Adrenal gland (tissue), 12 donors: ENCODE data around the gene F11. TPM values are rescaled to one million over a fixed set of nuclear protein-coding genes. Genes with fewer than 3 reads are reported as not detected.

Experiments used
- DNase-seq, 7 donors: peaks; one replicate each; pipeline ENCODE4 v3.0.0-alpha.2; 2019 to 2020
- H3K27ac ChIP-seq, 5 donors: fragments of 200-600 bp; sonication (generic) in 4 of 5; 1 replicate in 3 of 5; 2 replicates in 2 of 5; pipeline versions ENCODE4 v1.5.1 to v1.8.0; 2016 to 2020; ENCODE audit warnings: mild to moderate bottlenecking in 1 of 5
- H3K27me3 ChIP-seq: fragments of 200-600 bp; 2 replicates; pipeline ENCODE4 v1.8.0; 2021
- H3K36me3 ChIP-seq, 2 donors: fragments of 200-600 bp; replicated peaks in 1 of 2; 1 replicate in 1 of 2; 2 replicates in 1 of 2; pipeline versions ENCODE4 v1.5.1 to v1.8.0; 2018 to 2022
- H3K4me1 ChIP-seq, 2 donors: fragments of 200-600 bp; replicated peaks in 1 of 2; 1 replicate in 1 of 2; 2 replicates in 1 of 2; pipeline versions ENCODE4 v1.5.1 to v1.8.0; 2018 to 2021
- H3K4me3 ChIP-seq, 4 donors: fragments of 200-600 bp; sonication (generic) in 3 of 4; one replicate each; pipeline ENCODE4 v1.5.1; 2016 to 2018
- H3K9me3 ChIP-seq, 3 donors: fragments of 200-600 bp; sonication (generic) in 1 of 3; replicated peaks in 1 of 3; 1 replicate in 2 of 3; 2 replicates in 1 of 3; pipeline versions ENCODE4 v1.5.1 to v1.8.0; 2016 to 2021
- POLR2A ChIP-seq, 2 donors: fragments of 450-650 bp; IDR thresholded peaks; one replicate each; pipeline ENCODE4 v1.6.1; 2017; ENCODE audit warnings: antibody characterized with exemption in 2 of 2, mild to moderate bottlenecking in 2 of 2, moderate library complexity in 1 of 2
- WGBS, 4 donors: extraction: QIAGEN DNeasy Blood & Tissue Kit in 2 of 4; methylation state at CpG; one replicate each; pipeline versions ENCODE4 v1.1.5 to v1.1.7; 2013 to 2017; 5-methylcytosine and 5-hydroxymethylcytosine counted together
- intact Hi-C, 2 donors: fragments of 100-400 bp; cut with DNase I; formaldehyde crosslinking; loops; one replicate each; pipeline versions ENCODE4 v1.14.1 to v1.15.0; 2022 to 2023
- polyA plus RNA-seq, 3 donors: library from polyadenylated mRNA; stranded (reverse); fragments of 200-250 nt in 2 of 3; fragments of 350-450 nt in 1 of 3; fragmentation: Illumina TruSeq in 1 of 3; extraction: RNeasy Lipid Tissue Mini Kit (QIAGEN cat#74804) in 1 of 3; gene quantifications; one replicate each; pipeline ENCODE4 v1.2.3, GENCODE V29; 2013 to 2014
- total RNA-seq, 9 donors: library from RNA; depleted of rRNA in 4 of 9; stranded (reverse); fragments of >200 nt in 4 of 9; fragments of 120-200 nt in 1 of 9; fragmentation: NEBNext Ultra II Directional in 1 of 9; extraction: Animal tissue kit (Norgen Biotek cat#: 25700) in 1 of 9; gene quantifications; one replicate each; pipeline versions ENCODE4 v1.1.0 to v1.2.4, GENCODE V29; 2013 to 2023
- TF ChIP-seq, protein P1 (sequence below), 6 experiments: fragments of 450-650 bp in 4 of 6; fragments of 200-600 bp in 2 of 6; sonication (generic) in 1 of 6; IDR thresholded peaks; 1 replicate in 5 of 6; 2 replicates in 1 of 6; pipeline versions ENCODE4 v1.5.1 to v1.8.0; 2016 to 2021; ENCODE audit warnings: antibody characterized with exemption in 6 of 6, mild to moderate bottlenecking in 2 of 6, moderate library complexity in 1 of 6
- donor health status: healthy with polysubstance abuse.
- donor health status: Bipolar disorder and iron deficiency.
- donor health status: DM: yes; HTN: yes; CAD: no.
- donor health status: DM: no; HTN: no; CAD: no.
- donor health status: DM: no; HTN: no; CAD: no.
- donor health status: DM: yes; HTN: yes; CAD: no.

F11 gene
- total and polyA plus RNA-seq, 12 donors = 0.07 to 0.19 (median 0.14) TPM; not detected in 8

DNA sequence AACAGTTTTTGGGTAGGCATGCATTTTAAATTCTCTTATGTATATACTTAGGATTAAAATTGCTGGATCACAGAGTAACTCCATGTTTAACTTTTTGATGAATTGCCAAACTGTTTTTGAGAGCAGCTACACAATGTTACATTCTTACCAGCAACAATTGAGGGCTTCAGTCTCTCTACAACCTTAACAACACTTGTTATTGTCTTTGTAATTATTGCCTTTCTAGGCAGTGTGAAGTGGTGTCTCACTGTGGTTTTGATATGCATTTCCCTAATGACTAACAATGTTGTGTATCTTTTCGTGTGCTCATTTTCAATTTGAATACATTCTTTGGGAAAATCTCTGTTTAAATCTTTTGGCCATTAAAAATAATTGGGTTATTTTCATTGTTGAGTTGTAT, 17.3 kb upstream of the F11 start:
- TF ChIP-seq, protein P1, sequence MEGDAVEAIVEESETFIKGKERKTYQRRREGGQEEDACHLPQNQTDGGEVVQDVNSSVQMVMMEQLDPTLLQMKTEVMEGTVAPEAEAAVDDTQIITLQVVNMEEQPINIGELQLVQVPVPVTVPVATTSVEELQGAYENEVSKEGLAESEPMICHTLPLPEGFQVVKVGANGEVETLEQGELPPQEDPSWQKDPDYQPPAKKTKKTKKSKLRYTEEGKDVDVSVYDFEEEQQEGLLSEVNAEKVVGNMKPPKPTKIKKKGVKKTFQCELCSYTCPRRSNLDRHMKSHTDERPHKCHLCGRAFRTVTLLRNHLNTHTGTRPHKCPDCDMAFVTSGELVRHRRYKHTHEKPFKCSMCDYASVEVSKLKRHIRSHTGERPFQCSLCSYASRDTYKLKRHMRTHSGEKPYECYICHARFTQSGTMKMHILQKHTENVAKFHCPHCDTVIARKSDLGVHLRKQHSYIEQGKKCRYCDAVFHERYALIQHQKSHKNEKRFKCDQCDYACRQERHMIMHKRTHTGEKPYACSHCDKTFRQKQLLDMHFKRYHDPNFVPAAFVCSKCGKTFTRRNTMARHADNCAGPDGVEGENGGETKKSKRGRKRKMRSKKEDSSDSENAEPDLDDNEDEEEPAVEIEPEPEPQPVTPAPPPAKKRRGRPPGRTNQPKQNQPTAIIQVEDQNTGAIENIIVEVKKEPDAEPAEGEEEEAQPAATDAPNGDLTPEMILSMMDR (IDR thresholded peaks at IDR 0.05) = no peak
- TF ChIP-seq POLR2A (IDR thresholded peaks at IDR 0.05) = no peak
- H3K36me3 ChIP-seq = no peaks in the 10 kb centered on the region
- intact Hi-C loops = no loop called here
- H3K4me1 ChIP-seq = no peaks in the 10 kb centered on the region
- H3K4me3 ChIP-seq = no peak overlapping the region
- DNase-seq = no peak
- WGBS, 4 donors = 71 to 91% (median 85%) methylated on average over 1 of the region's 1 CpG
- H3K9me3 ChIP-seq = no peaks in the 10 kb centered on the region
- no peaks in the 10 kb centered on the region for H3K27me3 ChIP-seq
- no peak overlapping the region for H3K27ac ChIP-seq

DNA sequence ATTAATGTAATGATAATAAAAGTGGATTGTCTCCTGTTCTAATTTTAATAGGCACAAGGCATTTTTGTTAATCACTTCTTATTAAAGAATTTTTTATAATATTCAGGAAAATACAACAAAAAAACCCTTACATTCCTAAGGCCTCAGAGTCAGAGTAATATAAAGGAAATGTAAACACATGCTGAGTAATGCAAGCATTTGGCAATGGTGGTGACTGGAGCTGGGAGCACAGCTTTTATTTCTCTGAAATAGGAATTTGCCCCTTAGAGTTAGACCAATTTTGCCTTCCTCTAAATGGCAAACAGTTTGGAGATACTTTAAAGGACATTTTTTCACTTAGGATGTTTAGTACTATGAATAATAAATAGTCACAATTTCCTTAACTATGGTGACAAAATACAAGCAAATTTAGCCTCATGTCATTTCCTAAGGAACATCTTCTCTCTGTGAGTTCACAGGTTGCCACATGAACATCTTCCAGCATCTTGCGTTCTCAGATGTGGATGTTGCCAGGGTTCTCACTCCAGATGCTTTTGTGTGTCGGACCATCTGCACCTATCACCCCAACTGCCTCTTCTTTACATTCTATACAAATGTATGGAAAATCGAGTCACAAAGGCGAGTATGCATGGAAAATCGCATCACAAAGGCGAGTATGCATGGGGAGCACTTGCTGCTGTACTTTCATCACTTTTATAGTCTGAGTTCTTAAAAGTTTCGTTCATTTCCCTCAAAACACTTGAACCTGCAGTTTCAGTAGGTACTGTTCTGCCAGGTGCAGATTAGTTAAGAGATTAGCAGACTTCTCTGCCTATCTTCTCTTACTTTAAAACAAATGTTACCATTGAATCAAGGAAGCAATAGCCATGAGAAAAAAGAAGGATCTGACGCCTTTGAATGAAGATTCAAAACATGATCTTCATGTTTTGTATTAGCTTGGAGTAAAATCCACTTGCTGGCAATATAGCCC, 15.9 kb upstream of the F11 start:
- no peak for DNase-seq
- TF ChIP-seq, protein P1 (IDR thresholded peaks at IDR 0.05) = no peak
- TF ChIP-seq POLR2A (IDR thresholded peaks at IDR 0.05) = no peak
- Histone ChIP-seq H3K4me1 (no peaks in the 10 kb centered on the region), H3K36me3 (no peaks in the 10 kb centered on the region), H3K27me3 (no peaks in the 10 kb centered on the region), H3K27ac (no peak overlapping the region), H3K4me3 (no peak overlapping the region), H3K9me3 (no peaks in the 10 kb centered on the region)
- intact Hi-C loops = no loop called here
- 61 to 82% (median 70%) methylated on average over 8 of the region's 8 CpGs for WGBS, 4 donors

DNA sequence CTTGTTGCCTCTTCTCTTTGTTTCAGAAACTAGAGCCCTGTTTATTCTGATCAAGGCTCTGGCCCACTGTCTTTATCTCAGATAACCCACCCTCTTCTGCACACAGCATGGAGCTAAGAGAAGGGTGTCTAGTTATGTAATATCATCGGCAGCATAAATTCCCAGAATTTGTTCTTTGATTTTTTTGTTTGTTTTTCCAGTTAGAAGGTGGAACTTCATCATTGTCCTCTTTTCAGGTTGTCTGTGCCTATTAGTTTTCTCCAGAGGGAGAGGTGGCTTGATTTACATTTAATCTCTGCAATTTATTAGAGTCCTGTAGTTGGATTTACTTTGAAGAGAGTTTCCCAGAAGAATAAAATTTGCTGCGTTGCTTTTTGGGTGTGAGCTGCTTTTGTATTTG, 15.2 kb upstream of the F11 start:
- Histone ChIP-seq H3K4me1 (no peaks in the 10 kb centered on the region), H3K27me3 (no peaks in the 10 kb centered on the region), H3K27ac (no peak overlapping the region), H3K9me3 (no peaks in the 10 kb centered on the region), H3K4me3 (no peak overlapping the region), H3K36me3 (no peaks in the 10 kb centered on the region)
- intact Hi-C loops = no loop called here
- DNase-seq = no peak
- TF ChIP-seq POLR2A (IDR thresholded peaks at IDR 0.05) = no peak
- TF ChIP-seq, protein P1 (IDR thresholded peaks at IDR 0.05) = no peak
- 61 to 80% (median 75%) methylated on average over 2 of the region's 2 CpGs for WGBS, 4 donors

GRCh38 chr4:186255122-186255521, 10.9 kb upstream of the F11 start:
- TF ChIP-seq, protein P1 (IDR thresholded peaks at IDR 0.05) = no peak
- no peak for TF ChIP-seq POLR2A (IDR thresholded peaks at IDR 0.05)
- H3K27me3 ChIP-seq = no peaks in the 10 kb centered on the region
- DNase-seq = no peak
- H3K4me1 ChIP-seq = no peaks in the 10 kb centered on the region
- intact Hi-C loops = no loop called here
- H3K9me3 ChIP-seq = no peaks in the 10 kb centered on the region
- H3K36me3 ChIP-seq = no peaks in the 10 kb centered on the region
- 78 to 91% (median 87%) methylated on average over 3 of the region's 3 CpGs for WGBS, 4 donors
- no peak overlapping the region for H3K27ac ChIP-seq
- no peak overlapping the region for H3K4me3 ChIP-seq
